ENCODE results near the gene ADCY7.

The ADCY7 gene

GRCh38 chr16:50313596-50314478 is 47.5 kb downstream of the ADCY7 start:
- no peak for DNase-seq (ENCODE audit: low spot score)

DNA sequence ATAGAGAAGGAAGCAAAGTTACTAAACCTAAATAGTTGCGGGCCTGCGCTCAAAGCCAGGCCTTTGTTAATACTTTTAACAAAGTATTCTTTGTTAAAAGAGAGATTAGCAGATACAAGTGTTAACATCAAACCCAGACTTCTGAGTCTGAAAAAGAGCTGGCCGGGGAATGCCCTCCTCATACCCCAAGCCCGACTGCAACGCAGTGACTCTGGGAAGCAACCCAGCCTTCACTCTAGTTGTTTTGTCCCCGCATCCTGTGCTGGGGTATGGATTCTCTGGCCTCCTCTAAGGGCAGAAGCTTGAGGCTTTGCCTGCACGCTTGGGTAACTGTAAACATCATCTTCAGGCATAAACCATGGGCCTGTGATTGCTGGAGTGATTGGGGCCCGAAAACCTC is 48.3 kb downstream of the ADCY7 start:
- DNase-seq (ENCODE audit: low spot score): no peak

GRCh38 chr16:50315346-50315997 is 49.1 kb downstream of the ADCY7 start:
- no peak for DNase-seq (ENCODE audit: low spot score)

DNA sequence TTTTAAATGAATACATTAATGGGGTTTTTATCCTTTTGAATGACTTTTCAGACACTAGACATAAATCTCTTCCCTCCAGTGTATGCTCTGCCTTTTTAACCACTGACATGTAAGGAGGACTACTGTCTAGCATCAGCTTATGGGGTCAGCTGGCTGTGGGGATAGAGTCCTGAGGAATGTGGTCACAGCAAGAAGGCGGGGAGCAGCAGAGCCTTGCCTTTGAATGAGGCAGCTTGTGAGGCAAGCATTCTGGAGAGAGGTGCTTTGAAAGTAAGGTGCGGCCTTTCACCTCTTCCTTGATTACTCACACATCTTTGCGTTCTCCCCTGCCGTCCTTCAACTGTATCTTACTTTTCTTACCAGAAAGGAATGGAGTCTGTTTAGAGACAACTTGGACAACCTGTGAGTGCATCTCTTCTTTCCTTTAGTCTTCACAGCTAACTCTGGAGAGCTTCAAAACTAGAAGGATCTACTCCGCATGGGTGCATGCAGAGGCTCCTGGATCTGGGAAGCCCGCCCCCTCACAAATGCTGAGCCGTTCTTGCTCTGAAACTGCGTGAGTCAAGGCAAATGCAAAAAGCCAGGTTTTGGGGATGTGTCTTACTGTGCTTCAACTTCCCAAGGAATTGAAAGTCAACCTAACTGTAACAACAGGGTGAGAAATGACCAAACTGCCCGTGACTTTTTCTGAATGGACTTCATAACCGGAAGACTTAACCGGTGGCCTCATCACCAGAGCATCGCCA is 49.9 kb downstream of the ADCY7 start:
- DNase-seq (ENCODE audit: low spot score): no peak

GRCh38 chr16:50316848-50317630 is 50.7 kb downstream of the ADCY7 start:
- DNase-seq (ENCODE audit: low spot score): no peak

DNA sequence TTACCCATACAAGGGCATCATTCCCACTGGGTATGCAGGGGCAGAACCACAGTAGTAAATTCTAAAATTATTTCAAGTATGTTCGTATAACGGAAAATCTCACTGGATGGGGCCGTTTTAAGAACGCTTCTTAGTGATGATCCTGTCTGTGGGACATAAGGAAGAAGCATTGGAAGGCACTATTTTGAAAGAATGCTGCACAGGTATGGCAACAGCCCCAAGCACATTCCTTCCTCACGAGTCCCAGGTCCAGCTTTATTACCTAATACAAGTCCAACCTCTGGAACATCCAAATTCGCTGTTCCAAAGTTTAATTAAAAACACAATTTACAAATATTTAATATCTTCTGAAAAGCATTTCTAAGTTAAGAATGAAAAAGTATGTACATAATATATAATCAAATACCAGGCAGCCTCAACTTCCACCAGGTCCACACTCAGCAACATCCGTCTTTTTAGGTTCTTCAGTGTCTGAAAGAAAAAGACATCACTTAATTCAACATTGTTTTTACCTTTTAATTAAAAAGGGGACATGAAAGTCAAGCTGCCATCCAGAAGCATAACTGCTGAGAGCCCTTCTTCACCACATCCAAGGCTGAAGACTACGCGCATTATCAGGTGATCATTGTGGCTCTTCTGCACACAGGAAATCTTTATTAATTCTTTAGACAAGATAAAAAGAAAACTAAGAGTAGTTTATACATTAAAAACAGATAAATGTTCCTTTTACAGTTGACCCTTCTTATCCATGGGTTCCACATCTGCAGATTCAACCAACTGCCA is 52.6 kb downstream of the ADCY7 start:
- DNase-seq (ENCODE audit: low spot score): no peak

DNA sequence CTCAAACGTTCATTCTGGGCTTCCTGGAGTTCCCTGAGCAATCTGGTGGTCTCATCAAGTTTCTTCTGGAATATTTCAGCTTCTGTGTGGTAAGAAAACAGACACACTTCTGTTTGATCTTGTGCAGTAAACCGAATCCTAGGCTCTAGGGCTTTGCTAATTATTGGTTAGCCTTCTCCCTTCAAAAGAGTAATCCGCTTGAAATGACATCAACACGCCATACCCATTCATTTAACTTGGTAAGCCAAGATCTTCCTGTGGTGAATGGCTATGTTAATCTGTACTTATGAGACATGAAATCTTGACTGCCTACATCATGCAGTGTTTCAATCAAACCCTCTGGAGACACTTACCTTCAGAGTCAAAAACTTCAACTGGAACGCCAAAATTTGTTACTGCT is 54.0 kb downstream of the ADCY7 start:
- DNase-seq (ENCODE audit: low spot score): no peak

DNA sequence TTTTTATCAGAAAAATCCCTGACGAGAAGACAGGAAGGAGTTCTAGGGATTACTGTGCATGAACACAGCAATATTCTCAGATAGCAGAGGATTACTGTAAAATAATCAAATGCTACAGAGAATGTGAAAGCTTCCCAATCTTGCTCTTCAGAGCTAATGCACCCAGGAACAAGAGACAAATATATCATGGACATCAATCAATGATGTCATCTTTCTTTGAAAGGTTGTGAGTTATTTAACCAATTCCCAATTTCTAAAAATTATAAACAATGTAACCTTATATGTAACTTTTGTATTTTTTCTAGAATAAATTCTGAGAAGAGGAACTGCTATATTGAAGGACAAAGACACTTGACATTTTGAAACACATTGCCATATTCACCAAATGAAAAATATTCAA is 56.0 kb downstream of the ADCY7 start:
- DNase-seq (ENCODE audit: low spot score): no peak

- peak; percentile 54 for DNase-seq (ENCODE audit: low spot score)
Observed at GRCh38 chr16:50323335-50324011, 57.1 kb downstream of the ADCY7 start.

DNA sequence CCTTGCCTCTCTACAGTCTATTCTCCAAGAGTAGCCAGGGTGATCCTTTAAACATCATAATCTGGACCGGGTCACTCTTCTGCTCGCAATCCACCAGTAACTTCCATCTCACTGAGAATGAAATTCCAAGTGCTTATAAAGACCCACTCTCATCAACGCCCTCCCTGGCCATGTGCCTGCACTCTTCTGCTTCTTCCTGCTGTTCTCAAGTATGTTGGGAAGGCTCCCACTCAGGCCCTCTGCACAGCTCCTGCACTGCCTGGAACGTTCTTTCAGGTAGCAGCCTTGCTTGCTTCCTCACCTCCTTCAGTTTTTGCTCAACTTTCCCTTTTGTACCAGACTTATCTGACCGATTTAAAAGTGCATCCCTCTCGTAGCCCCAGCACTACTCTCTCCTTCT is 58.0 kb downstream of the ADCY7 start:
- DNase-seq (ENCODE audit: low spot score): no peak

DNA sequence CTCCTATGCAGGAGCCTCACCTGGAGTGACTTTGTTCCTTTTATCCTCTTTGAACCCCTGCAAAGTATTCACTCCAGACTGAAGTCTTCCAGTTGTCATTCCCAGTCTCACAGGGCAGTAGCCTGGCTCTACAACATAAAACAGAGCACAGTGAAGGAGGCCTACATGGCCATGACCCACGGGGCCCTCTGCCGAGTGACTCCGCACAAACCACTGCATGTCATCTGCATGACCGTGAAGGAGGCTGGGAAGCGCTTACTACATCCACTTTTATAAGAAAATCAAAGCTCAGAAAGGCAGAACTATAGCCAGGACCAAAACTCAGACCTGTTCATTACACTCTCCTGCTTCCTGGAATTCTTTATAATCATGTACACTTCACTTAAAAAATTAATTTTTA is 59.9 kb downstream of the ADCY7 start:
- DNase-seq (ENCODE audit: low spot score): no peak

- DNase-seq (ENCODE audit: low spot score): peak; percentile 26
Observed at GRCh38 chr16:50326835-50327465, 60.6 kb downstream of the ADCY7 start.

GRCh38 chr16:50329446-50330189 is 63.3 kb downstream of the ADCY7 start:
- DNase-seq (ENCODE audit: low spot score): no peak

GRCh38 chr16:50331570-50331969 is 65.2 kb downstream of the ADCY7 start:
- DNase-seq (ENCODE audit: low spot score): no peak

- no peak for DNase-seq (ENCODE audit: low spot score)
Observed at GRCh38 chr16:50332599-50332998, 66.2 kb downstream of the ADCY7 start.

DNA sequence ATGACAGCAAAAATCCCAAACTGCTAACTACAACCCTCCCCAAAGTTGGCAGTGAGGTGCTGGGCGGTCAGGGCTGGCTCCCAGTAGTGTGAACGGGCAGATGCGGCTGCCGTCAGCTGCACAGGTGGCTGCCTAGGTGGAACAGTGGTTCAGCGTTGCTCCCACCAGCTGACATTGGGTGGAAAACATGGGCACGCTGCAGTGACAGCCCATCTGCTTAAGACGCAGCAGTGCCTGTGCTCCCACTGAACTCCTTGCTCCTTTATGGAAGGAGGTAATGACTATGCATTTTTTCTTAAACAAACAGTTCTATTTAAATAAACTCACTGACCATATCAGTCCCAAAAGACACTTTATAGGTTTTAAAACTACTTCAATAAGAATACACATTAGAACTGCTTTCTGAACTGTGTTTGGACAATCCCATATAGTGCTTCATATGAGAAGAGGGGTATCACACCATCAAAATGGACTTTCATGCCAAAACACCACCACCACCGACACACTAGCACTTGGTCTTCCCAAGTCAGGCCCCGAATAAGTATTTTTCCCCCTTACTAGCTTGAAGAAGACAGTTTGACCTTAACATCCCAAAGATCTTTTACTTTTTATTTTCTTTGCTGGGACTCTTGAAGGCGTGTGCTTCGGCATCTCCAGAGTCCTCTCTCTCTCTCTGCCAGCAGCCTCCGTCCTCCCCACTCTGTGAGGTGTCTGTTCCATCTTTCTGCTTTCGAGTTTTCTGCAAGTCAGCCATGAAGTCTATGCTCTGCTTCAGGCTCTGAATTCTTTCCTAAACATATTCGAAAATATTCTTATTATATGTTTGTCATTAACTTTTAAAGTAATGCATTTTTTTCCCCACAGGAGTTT is 68.0 kb downstream of the ADCY7 start:
- DNase-seq (ENCODE audit: low spot score): no peak

DNA sequence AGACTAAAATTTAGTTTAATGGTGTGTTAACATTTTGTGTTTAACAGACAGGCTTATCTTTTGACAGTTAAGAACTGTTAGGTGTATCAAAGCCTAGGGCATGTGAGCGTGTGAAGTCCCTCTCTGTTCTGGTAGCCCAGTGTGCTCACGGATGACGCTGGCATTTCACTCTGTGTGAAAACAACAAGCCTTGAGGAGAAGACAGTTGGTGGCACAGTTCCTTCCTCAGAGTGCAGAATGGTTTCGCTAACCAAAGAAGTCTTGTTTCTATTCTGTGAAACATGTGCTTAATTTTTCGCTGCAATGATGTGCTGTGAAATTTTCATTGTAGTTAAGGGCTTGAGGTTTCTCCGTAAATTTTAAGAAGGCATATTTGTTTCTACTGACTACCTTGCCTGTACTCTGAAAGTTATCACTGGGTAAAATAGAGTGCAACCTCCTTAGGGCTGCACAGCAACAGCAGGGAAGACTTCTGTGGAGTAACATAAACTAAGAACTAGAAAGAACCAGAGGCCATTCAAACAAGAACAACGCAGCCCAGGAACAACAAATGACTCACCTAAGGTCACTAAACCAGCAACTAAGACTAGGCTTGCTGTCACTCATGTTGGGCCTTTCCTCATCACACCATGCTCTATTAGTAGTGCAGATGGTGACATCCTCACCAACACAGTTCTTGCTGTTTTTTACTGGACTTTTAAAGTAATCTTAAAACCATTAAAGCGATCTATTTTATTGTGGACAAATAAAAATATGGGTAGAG is 69.0 kb downstream of the ADCY7 start:
- DNase-seq (ENCODE audit: low spot score): no peak

DNA sequence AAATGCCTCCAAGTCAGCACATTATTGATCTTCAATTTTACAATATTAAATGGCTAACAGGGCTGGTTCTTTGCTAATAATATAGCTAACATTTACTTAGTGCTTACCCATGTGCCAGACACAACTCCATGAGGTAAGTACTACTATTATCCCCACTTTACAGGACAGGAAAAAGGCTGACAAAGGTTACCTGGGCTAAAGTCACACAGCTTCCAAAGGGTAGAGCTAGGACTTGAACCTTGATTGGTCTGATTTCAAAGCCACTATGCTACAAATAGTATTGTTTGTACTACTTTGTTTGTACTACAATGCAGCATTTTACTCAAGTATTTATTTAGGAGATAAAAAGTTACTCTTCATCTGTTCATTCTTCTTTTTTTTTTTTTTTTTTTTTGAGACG is 70.5 kb downstream of the ADCY7 start:
- DNase-seq (ENCODE audit: low spot score): no peak
